ENCODE data around the gene FCAMR.

DNA sequence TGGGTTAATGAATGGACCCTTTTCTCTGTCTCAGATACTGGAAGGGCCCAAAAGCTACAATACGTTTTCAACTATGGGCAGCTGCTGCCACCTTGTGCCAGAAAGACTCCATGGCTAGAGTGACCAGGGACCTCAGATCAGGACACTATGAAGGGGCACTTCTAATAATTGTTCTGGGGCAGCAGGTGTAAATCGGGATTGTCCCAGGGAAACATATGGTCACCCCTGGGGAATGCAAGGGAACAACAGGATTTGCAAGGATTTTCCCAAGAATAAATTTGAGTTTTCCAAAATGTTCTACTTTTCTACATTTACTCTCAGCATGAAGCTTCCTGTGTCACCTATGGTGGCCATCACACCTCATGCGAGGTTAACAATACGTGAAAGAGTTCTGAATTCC is 12.0 kb upstream of the FCAMR start:
- TF ChIP-seq, protein P1, sequence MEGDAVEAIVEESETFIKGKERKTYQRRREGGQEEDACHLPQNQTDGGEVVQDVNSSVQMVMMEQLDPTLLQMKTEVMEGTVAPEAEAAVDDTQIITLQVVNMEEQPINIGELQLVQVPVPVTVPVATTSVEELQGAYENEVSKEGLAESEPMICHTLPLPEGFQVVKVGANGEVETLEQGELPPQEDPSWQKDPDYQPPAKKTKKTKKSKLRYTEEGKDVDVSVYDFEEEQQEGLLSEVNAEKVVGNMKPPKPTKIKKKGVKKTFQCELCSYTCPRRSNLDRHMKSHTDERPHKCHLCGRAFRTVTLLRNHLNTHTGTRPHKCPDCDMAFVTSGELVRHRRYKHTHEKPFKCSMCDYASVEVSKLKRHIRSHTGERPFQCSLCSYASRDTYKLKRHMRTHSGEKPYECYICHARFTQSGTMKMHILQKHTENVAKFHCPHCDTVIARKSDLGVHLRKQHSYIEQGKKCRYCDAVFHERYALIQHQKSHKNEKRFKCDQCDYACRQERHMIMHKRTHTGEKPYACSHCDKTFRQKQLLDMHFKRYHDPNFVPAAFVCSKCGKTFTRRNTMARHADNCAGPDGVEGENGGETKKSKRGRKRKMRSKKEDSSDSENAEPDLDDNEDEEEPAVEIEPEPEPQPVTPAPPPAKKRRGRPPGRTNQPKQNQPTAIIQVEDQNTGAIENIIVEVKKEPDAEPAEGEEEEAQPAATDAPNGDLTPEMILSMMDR (IDR thresholded peaks at IDR 0.05) = peak in 5 of 6 experiments; percentile 32 to 79 (median 74)
- TF ChIP-seq POLR2A (IDR thresholded peaks at IDR 0.05) = no peak
